ENCODE data around the gene KCNMA1. TPM values are rescaled to one million over a fixed set of nuclear protein-coding genes. Genes with fewer than 3 reads are reported as not detected.

The KCNMA1 gene
- polyA plus RNA-seq, 1 experiment, result 21.4 TPM

- no peak overlapping the region for H3K4me3 ChIP-seq (ENCODE audit: low read depth, low read length)
- H3K27me3 ChIP-seq (ENCODE audit: control insufficient read depth, insufficient read depth, low read length), result no peaks in the 10 kb centered on the region
- ChIA-PET CTCF (no interaction called here), POLR2A (no interaction called here)
- DNase-seq (ENCODE audit: low read depth), result no peak
- H3K36me3 ChIP-seq (ENCODE audit: control insufficient read depth, insufficient read depth, low read length), result no peaks in the 10 kb centered on the region
- TF ChIP-seq CTCF (IDR thresholded peaks at IDR 0.05; ENCODE audit: insufficient read depth, low read depth, low read length), result no peak
These were observed 216.0 kb downstream of the KCNMA1 start for GRCh38 chr10:77421591-77421990.

- CTCF ChIA-PET, result no interaction called here
- TF ChIP-seq CTCF (IDR thresholded peaks at IDR 0.05; ENCODE audit: insufficient read depth, low read depth, low read length), result no peak
- no peak overlapping the region for H3K4me3 ChIP-seq (ENCODE audit: low read depth, low read length)
- no peaks in the 10 kb centered on the region for H3K36me3 ChIP-seq (ENCODE audit: control insufficient read depth, insufficient read depth, low read length)
- DNase-seq (ENCODE audit: low read depth), result no peak
- H3K27me3 ChIP-seq (ENCODE audit: control insufficient read depth, insufficient read depth, low read length), result no peaks in the 10 kb centered on the region
- POLR2A ChIA-PET, result no interaction called here
These were observed 216.6 kb downstream of the KCNMA1 start for GRCh38 chr10:77420947-77421523.

- ChIA-PET POLR2A (no interaction called here), CTCF (no interaction called here)
- DNase-seq (ENCODE audit: low read depth), result no peak
- TF ChIP-seq CTCF (IDR thresholded peaks at IDR 0.05; ENCODE audit: insufficient read depth, low read depth, low read length), result no peak
- Histone ChIP-seq H3K27me3 (ENCODE audit: control insufficient read depth, insufficient read depth, low read length) (no peaks in the 10 kb centered on the region), H3K36me3 (ENCODE audit: control insufficient read depth, insufficient read depth, low read length) (no peaks in the 10 kb centered on the region), H3K4me3 (ENCODE audit: low read depth, low read length) (no peak overlapping the region)
These were observed 217.6 kb downstream of the KCNMA1 start for GRCh38 chr10:77419979-77420378.

GRCh38 chr10:77419056-77419455 lies 218.6 kb downstream of the KCNMA1 start:
- H3K36me3 ChIP-seq (ENCODE audit: control insufficient read depth, insufficient read depth, low read length), result no peaks in the 10 kb centered on the region
- no peak for DNase-seq (ENCODE audit: low read depth)
- POLR2A ChIA-PET, result no interaction called here
- no peaks in the 10 kb centered on the region for H3K27me3 ChIP-seq (ENCODE audit: control insufficient read depth, insufficient read depth, low read length)
- TF ChIP-seq CTCF (IDR thresholded peaks at IDR 0.05; ENCODE audit: insufficient read depth, low read depth, low read length), result no peak
- CTCF ChIA-PET, result interaction anchor here (0.7 kb wide), 1 partner anchor 18 kb away, joined by 8 read pairs; no protein-coding TSS in a partner anchor
- H3K4me3 ChIP-seq (ENCODE audit: low read depth, low read length), result no peak overlapping the region

- no peak for TF ChIP-seq CTCF (IDR thresholded peaks at IDR 0.05; ENCODE audit: insufficient read depth, low read depth, low read length)
- no peaks in the 10 kb centered on the region for H3K27me3 ChIP-seq (ENCODE audit: control insufficient read depth, insufficient read depth, low read length)
- H3K4me3 ChIP-seq (ENCODE audit: low read depth, low read length), result no peak overlapping the region
- no peak for DNase-seq (ENCODE audit: low read depth)
- ChIA-PET CTCF (interaction anchor here (0.6 to 1.6 kb wide), 4 partner anchors 10 to 223 kb away, joined by 3 to 4 read pairs (median 4); no protein-coding TSS in a partner anchor), POLR2A (no interaction called here)
- no peaks in the 10 kb centered on the region for H3K36me3 ChIP-seq (ENCODE audit: control insufficient read depth, insufficient read depth, low read length)
These were observed 219.6 kb downstream of the KCNMA1 start for GRCh38 chr10:77417806-77418640.
